Effector memory CD8-positive, alpha-beta T cell (primary cell): ENCODE measurements around the gene MIEF2.

Experiments used
- ATAC-seq: fragments of 150-1000 bp; cut with Tn5 transposase; replicated peaks from 2 replicates; pipeline ENCODE4 v1.10.0; 2021; ENCODE audit warnings: mild to moderate bottlenecking, moderate library complexity
- DNase-seq, 3 experiments: peaks; one replicate each; pipeline ENCODE4 v3.0.0; 2021
- H3K27ac Mint-ChIP-seq, 2 donors: one replicate each; pipeline ENCODE4 v1.8.0; 2022; ENCODE audit warnings: mild to moderate bottlenecking in 2 of 2, mixed read lengths in 2 of 2, moderate library complexity in 2 of 2
- H3K27me3 Mint-ChIP-seq, 2 donors: one replicate each; pipeline ENCODE4 v1.8.0; 2022; ENCODE audit warnings: mixed read lengths in 2 of 2
- H3K36me3 Mint-ChIP-seq: one replicate; pipeline ENCODE4 v1.8.0; 2022; ENCODE audit warnings: mild to moderate bottlenecking, moderate library complexity, mixed read lengths; ENCODE audit not compliant: insufficient read depth
- H3K4me1 Mint-ChIP-seq, 2 donors: one replicate each; pipeline ENCODE4 v1.8.0; 2022; ENCODE audit warnings: low read depth in 2 of 2, mixed read lengths in 2 of 2
- H3K4me3 Mint-ChIP-seq, 2 donors: one replicate each; pipeline ENCODE4 v1.8.0; 2022; ENCODE audit warnings: mild to moderate bottlenecking in 2 of 2, mixed read lengths in 2 of 2, moderate library complexity in 2 of 2
- H3K9me3 Mint-ChIP-seq, 2 donors: one replicate each; pipeline ENCODE4 v1.8.0; 2022; ENCODE audit warnings: mixed read lengths in 2 of 2

MIEF2 gene

DNA sequence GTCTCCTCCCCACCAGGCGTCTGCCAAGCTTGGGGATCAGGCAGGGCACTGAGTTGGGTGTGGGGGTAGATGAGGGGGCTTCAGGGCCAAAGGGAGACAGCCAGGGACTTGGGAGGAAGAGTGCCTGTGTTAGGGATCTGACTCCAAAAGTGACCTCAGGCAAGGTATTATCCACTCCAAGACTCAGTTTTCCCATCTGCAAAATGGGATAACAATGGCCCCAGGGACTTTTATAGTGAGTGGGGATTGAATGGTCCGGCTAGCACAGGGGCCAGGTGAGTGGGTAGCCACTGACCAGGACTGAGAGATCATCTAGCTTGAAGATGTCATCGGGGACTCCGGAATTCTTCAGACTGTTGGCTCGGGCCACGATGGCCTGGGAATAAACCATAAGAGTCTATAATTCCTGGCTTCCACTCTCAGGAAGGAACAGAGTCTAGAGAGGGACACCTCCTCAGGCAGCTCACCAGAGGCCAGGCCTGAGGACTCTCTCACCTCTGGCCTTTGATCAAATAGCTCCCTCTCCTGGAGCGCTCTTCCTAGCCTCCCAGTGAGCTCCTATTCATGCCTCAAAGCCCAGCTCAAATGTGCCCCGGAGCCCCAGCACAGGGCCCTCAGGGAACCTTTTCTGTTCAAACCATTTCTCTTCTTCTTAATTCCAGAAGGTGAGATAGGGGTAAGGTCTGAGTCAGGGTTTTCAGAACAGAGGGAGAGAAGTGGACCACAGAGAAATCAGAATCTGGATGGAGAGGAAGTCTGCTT, 5.4 kb upstream of the MIEF2 start:
- H3K27ac Mint-ChIP-seq, result peak overlapping the region in 1 of 2 donors; percentile 23
- ATAC-seq (no peak), DNase-seq (no peak)
- peaks cover 16 to 25% of the 10 kb centered on the region in 2 donors for H3K4me1 Mint-ChIP-seq
- H3K4me3 Mint-ChIP-seq, result no peak overlapping the region
- no peaks in the 10 kb centered on the region for H3K27me3 Mint-ChIP-seq
- H3K9me3 Mint-ChIP-seq, result no peaks in the 10 kb centered on the region
- peaks cover 51% of the 10 kb centered on the region for H3K36me3 Mint-ChIP-seq

DNA sequence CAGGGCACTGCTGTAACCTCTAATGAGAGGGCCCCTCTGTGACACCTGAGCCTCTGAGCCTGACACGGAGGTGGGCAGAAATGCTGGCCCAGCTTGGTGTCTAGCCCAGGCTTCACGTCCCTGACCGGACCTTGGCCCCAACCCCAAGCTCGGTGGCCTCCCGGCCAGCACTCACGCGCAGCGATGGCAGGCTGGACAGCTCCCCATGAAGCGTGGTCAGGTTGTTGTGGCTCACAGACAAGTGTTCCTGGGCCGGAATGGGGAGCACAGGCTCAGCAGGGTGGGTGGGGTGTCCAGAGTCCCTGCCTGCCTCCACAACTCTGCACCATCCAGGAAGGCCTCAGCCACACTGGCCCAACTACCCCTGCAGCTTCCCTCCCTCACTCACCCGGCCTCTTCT, 4.1 kb upstream of the MIEF2 start:
- peak overlapping the region in 1 of 2 donors; percentile 98 for H3K4me3 Mint-ChIP-seq
- peaks cover 42% of the 10 kb centered on the region for H3K36me3 Mint-ChIP-seq
- peak overlapping the region in 1 of 2 donors; percentile 96 for H3K27ac Mint-ChIP-seq
- no peaks in the 10 kb centered on the region for H3K9me3 Mint-ChIP-seq
- ATAC-seq, result no peak
- H3K4me1 Mint-ChIP-seq, result peaks cover 19 to 31% of the 10 kb centered on the region in 2 donors
- no peaks in the 10 kb centered on the region for H3K27me3 Mint-ChIP-seq
- no peak for DNase-seq

DNA sequence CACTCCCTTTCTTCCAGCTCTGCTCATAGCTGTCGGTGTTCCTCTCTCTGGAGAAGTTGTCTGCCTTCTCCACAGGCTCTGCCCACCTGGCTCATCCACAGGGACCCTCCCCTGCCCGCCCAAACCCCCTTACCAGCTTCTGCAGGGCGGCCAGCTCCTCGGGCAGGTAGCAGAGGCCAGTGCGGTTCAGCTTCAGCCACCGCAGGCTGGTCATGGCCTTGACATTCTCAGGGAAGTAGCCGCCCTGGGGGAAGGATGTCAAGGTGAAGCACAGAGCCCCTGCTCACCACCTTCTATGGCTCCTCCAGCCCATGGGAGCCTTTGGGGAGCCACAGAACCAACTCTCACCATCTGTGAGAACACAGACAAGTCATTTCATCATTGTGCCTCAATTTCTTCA, 3.7 kb upstream of the MIEF2 start:
- Mint-ChIP-seq H3K27me3 (no peaks in the 10 kb centered on the region), H3K36me3 (peaks cover 39% of the 10 kb centered on the region), H3K9me3 (no peaks in the 10 kb centered on the region), H3K27ac (peak overlapping the region; percentile 72 to 96), H3K4me1 (peaks cover 23 to 33% of the 10 kb centered on the region in 2 donors), H3K4me3 (peak overlapping the region; percentile 98 to 99)
- no peak for ATAC-seq
- DNase-seq, result no peak

DNA sequence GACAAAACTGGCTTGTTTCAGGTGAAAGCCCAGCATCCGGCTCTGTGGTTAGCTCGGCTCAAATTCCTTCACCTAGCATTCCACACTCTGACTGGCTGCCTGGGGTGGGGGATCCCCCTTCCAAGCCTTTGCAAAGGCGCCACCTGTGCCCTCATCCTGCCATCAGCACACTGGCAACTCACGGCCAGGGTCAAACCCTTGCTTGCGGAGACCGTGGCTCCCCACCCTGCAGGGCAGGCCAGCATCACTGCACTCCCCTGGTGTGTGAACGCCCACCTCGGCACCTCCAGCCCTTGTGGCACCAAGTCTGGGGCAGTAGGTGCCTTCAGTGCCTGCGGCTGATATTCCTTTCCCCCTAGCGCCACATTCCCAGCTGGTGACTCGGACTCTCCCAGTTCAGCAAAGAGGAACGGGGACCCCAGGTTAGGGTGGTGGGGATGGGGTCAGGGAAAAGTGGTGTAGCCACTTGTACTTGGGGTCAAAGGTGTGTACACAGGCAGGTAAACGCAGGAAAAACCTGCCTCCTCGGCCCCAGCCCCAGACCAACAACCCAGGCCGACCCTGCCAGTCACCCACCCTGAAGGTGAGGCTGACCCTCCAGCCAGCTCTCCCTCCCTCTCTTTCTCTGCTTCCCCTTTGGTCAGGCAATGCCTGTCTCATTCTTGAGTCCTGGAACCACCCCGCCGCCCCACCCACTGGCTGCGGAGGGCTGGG, 3.0 kb upstream of the MIEF2 start:
- H3K36me3 Mint-ChIP-seq, result peaks cover 32% of the 10 kb centered on the region
- DNase-seq, result no peak
- peak overlapping the region; percentile 94 to 96 for H3K27ac Mint-ChIP-seq
- H3K27me3 Mint-ChIP-seq, result no peaks in the 10 kb centered on the region
- no peak for ATAC-seq
- H3K4me1 Mint-ChIP-seq, result peaks cover 27 to 38% of the 10 kb centered on the region in 2 donors
- H3K9me3 Mint-ChIP-seq, result no peaks in the 10 kb centered on the region
- peak overlapping the region; percentile 98 to 99 for H3K4me3 Mint-ChIP-seq

DNA sequence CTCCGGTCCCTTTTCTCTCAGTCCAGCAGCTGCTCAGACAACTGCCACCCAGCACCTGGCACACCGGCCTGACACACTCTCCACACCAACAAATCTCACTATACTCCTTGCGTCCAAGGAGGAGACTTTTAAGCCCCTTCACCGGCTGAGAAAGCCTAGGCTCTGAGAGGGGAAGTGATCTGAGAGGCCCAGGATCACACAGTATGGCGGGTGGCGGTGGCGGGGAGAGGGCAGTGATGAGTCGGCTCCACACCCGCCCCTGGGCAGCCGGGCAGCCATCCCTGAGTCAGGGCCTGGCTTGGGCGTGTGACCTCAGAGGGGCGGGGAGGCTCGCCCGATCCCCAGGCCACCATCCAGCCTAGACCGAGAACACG, 2.5 kb upstream of the MIEF2 start:
- peaks cover 28 to 41% of the 10 kb centered on the region in 2 donors for H3K4me1 Mint-ChIP-seq

DNA sequence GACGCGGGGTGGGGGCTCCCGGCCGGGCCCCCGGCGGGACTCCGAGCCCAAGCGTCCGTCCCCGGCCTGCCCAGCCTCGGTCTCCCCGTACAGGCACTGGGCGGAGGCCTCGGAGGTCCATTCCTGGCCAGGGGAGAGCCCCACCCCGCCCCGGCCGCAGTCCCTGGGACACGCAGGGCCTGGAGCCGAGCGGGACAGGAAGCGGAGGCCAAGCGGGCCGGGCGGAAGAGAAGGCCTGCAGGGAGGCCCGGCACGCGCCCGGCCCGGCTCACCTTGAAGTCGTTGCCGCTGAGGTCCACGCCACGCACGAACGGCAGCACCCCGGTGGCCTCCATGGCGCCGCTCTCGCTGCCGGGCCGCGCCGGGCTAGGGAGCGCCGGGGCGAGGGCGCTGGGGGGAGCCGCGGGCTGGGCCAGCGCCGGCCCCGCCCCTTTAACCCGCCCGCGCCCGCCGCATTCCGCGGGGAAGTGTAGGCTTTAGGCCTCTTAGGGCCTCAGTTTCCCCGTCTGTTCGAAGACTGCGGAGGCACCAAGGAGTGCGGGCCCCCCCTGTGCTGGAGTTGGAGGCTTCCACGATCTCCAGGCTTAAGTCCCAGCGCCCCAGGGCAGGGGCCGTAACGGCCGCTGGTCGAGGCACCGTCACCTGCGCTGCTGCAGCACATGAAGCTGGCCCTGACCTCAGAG, 2.0 kb upstream of the MIEF2 start, which contains the start of gene FLII:
Gene FLII, minus strand, starts transcription at position 383 of the 683 bp plus-strand sequence. Its CDS starts 48 bp downstream, at position 335.
- Mint-ChIP-seq H3K4me3 (peak within 1 kb of the TSS; percentile 98 to 99), H3K27ac (peak within 1 kb of the TSS; percentile 94 to 96), H3K27me3 (no peaks in the 10 kb centered on the region), H3K4me1 (peaks cover 32 to 44% of the 10 kb centered on the region in 2 donors), H3K36me3 (peaks cover 23% of the 10 kb centered on the region), H3K9me3 (no peaks in the 10 kb centered on the region)
- DNase-seq (peak; percentile 36 to 49 (median 41)), ATAC-seq (peak; percentile 43)

More for the DNA sequence above, 2.5 kb upstream of the MIEF2 start:
- DNase-seq, result peak in 2 of 3 experiments; percentile 29 to 34
- Mint-ChIP-seq H3K36me3 (peaks cover 28% of the 10 kb centered on the region), H3K27ac (peak overlapping the region; percentile 94 to 96), H3K9me3 (no peaks in the 10 kb centered on the region), H3K27me3 (no peaks in the 10 kb centered on the region), H3K4me3 (peak overlapping the region; percentile 98 to 99)
- peak; percentile 35 for ATAC-seq

DNA sequence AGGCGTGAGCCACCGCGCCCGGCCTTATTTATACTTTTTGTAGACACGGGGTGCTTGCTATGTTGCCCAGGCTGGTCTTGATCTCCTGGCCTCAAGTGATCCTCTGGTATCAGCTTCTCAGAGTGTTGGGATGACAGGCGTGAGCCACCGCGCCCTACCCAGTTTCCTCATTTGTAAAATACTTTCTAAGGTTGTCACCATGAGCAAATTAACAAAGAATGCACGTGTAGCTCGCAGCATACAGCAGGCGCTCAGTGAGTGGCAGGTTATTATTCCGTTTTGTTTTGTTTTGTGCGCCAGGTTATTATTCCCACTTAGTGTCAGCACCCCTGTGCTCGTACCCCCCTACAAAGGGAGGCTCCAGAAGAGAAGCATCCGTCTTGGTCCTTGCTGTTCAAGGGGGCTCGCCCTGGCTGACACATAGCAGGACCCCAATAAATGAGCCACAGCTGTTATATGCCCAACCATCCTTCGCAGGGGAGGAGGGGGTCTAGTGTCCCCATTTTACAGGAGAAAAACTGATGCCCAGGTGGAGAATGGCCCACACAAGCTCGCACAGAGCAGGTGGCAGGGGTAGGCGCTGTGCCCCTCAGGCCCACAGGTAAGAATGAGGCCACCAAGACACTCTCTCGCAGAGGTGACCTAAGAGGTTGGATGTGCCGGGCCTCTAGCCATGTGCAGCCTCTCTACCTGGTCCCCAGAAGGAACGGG, 686 bp upstream of the MIEF2 start:
- ATAC-seq (no peak), DNase-seq (no peak)
- Mint-ChIP-seq H3K4me3 (peak overlapping the region; percentile 98 to 99), H3K27ac (peak overlapping the region; percentile 89 to 94), H3K27me3 (no peaks in the 10 kb centered on the region), H3K36me3 (peaks cover 10% of the 10 kb centered on the region), H3K9me3 (no peaks in the 10 kb centered on the region), H3K4me1 (peaks cover 32 to 44% of the 10 kb centered on the region in 2 donors)

DNA sequence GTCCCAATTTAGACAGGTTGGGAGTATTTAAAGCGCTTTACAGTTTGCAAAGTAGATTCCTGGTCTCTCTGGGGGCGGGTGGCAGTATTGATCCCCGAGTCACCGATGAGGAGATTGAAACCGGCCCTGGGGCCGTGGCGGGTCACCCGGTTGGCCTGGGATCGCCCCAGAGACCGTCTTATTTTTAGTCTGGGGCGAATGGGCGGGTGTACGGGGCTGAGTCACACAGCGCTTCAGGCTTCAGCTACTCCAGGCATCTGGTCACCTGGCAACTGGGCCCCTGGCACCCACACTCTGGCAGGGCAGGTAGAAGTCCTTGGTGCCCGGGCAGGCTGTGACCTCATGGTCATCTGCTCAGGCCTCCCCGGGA, 669 bp downstream of the MIEF2 start:
- peak overlapping the region; percentile 89 to 94 for H3K27ac Mint-ChIP-seq
- no peaks in the 10 kb centered on the region for H3K9me3 Mint-ChIP-seq
- ATAC-seq (no peak), DNase-seq (no peak)
- peak overlapping the region; percentile 98 to 99 for H3K4me3 Mint-ChIP-seq
- no peaks in the 10 kb centered on the region for H3K27me3 Mint-ChIP-seq
- H3K4me1 Mint-ChIP-seq, result peaks cover 32 to 44% of the 10 kb centered on the region in 2 donors
- H3K36me3 Mint-ChIP-seq, result peaks cover 11% of the 10 kb centered on the region

DNA sequence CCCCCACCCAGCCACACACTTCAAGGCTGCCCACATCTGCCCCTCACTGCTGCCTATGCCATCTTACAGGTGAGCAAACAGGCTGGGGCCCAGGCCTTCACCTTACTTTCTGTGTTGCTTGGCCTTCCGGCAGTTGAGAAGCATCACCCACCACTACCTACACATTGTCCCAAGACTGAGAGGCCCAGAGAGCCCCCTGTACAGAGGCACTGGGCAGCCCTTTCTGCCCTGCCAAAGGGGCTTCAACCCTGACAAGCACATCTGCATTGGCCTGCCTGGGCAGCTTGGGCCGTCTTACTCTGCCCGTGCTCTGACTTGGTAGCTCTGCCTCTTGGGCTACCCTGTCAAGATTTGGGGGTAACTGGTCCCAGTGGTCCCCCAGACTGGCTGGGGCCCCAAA, 1.2 kb downstream of the MIEF2 start:
- ATAC-seq (no peak), DNase-seq (no peak)
- peaks cover 32 to 44% of the 10 kb centered on the region in 2 donors for H3K4me1 Mint-ChIP-seq
- peaks cover 8% of the 10 kb centered on the region for H3K36me3 Mint-ChIP-seq
- H3K27me3 Mint-ChIP-seq, result no peaks in the 10 kb centered on the region
- peak overlapping the region; percentile 98 to 99 for H3K4me3 Mint-ChIP-seq
- H3K27ac Mint-ChIP-seq, result peak overlapping the region; percentile 89 to 94
- no peaks in the 10 kb centered on the region for H3K9me3 Mint-ChIP-seq

DNA sequence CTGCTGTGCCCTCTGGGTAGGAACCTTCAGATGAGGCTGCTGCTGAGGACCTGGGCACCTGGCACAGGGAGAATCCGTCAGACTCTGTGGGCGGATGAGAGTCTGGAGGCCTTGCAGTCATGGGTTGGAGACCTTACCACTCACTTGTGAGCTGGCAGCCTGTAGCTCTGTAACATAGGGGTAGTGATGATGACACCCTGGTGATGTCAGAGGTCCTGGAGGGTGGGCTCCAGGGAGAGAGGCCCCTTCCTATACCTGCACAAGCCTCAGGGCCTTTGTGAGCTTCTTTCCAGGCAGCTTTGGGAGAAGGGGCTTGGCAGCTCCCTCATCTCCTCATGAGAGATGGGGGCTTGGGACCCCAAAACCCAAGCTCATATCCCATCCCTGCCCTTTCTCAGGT, 1.6 kb downstream of the MIEF2 start:
- Mint-ChIP-seq H3K27me3 (no peaks in the 10 kb centered on the region), H3K27ac (peak overlapping the region; percentile 89 to 94), H3K4me1 (peaks cover 28 to 43% of the 10 kb centered on the region in 2 donors), H3K9me3 (no peaks in the 10 kb centered on the region), H3K36me3 (peaks cover 10% of the 10 kb centered on the region), H3K4me3 (peak overlapping the region; percentile 98 to 99)
- no peak for ATAC-seq
- DNase-seq, result no peak

DNA sequence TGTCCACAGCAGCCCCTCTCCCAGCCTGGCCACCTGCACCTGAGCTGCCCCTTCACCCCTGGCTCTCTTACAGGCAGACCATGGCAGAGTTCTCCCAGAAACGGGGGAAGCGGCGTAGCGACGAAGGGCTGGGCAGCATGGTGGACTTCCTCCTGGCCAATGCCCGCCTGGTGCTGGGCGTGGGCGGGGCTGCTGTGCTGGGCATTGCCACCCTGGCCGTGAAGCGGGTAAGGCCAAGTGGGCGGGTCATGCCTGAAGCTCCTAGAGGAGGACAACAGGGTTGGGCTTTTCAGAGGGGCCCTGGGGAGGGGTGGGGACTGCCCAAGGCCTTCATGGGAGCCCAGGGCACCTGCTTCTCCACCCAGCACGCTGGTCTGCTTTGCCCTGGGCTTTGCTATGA, 2.2 kb downstream of the MIEF2 start:
- Mint-ChIP-seq H3K4me3 (peak overlapping the region in 1 of 2 donors; percentile 99), H3K9me3 (no peaks in the 10 kb centered on the region), H3K36me3 (peaks cover 12% of the 10 kb centered on the region), H3K27me3 (no peaks in the 10 kb centered on the region), H3K27ac (no peak overlapping the region), H3K4me1 (peaks cover 29 to 43% of the 10 kb centered on the region in 2 donors)
- DNase-seq (no peak), ATAC-seq (no peak)

DNA sequence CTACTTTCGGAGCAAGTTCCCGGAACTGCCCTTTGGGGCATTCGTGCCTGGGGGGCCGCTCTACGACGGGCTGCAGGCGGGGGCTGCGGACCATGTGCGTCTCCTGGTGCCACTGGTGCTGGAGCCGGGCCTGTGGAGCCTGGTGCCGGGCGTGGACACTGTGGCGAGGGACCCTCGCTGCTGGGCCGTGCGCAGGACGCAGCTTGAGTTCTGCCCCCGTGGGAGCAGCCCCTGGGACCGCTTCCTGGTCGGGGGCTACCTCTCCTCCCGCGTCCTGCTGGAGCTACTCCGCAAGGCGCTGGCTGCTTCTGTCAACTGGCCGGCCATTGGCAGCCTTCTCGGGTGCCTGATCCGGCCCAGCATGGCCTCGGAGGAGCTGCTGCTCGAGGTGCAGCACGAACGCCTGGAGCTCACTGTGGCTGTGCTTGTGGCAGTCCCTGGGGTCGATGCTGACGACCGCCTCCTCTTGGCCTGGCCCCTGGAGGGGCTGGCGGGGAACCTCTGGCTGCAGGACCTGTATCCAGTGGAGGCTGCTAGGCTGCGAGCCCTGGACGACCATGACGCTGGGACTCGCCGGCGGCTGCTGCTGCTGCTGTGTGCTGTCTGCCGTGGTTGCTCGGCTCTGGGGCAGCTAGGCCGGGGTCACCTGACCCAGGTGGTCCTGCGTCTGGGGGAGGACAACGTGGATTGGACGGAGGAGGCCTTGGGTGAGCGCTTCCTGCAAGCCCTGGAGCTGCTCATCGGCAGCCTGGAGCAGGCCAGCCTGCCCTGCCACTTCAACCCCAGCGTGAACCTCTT, 3.6 kb downstream of the MIEF2 start:
- no peak overlapping the region for H3K4me3 Mint-ChIP-seq
- no peak for DNase-seq
- no peak overlapping the region for H3K27ac Mint-ChIP-seq
- no peak for ATAC-seq
- H3K27me3 Mint-ChIP-seq, result no peaks in the 10 kb centered on the region
- H3K9me3 Mint-ChIP-seq, result no peaks in the 10 kb centered on the region
- H3K36me3 Mint-ChIP-seq, result peaks cover 10% of the 10 kb centered on the region
- peaks cover 25 to 42% of the 10 kb centered on the region in 2 donors for H3K4me1 Mint-ChIP-seq
